Neural cell (in vitro differentiated cells): ENCODE data around the gene CAVIN3.

Experiments
- CTCF ChIP-seq: fragments of 450-650 bp; IDR thresholded peaks from 2 replicates; pipeline ENCODE4 v1.5.1; 2014; ENCODE audit warnings: antibody characterized with exemption, mild to moderate bottlenecking, moderate library complexity; ENCODE audit not compliant: poor library complexity, severe bottlenecking
- EP300 ChIP-seq: fragments of 450-650 bp; conservative IDR thresholded peaks from 2 replicates; pipeline ENCODE4 v1.6.1; 2014; ENCODE audit warnings: antibody characterized with exemption, mild to moderate bottlenecking, moderate library complexity; ENCODE audit not compliant: poor library complexity, severe bottlenecking
- MXI1 ChIP-seq: fragments of 450-650 bp; conservative IDR thresholded peaks from 2 replicates; pipeline ENCODE4 v1.6.1; 2014; ENCODE audit warnings: antibody characterized with exemption, mild to moderate bottlenecking; ENCODE audit not compliant: poor library complexity, severe bottlenecking
- POLR2AphosphoS5 ChIP-seq: IDR thresholded peaks from 2 replicates; pipeline ENCODE4 v1.6.1; 2012
- RAD21 ChIP-seq: fragments of 450-650 bp; conservative IDR thresholded peaks from 2 replicates; pipeline ENCODE4 v1.6.1; 2014; ENCODE audit warnings: antibody characterized with exemption, mild to moderate bottlenecking, moderate library complexity
- TAF1 ChIP-seq: IDR thresholded peaks from 2 replicates; pipeline ENCODE4 v1.6.1; 2012; ENCODE audit warnings: low read depth

GRCh38 chr11:6320411-6321155 lies at the start of gene CAVIN3:
- TF ChIP-seq CTCF (no peak), EP300 (no peak), RAD21 (no peak), POLR2AphosphoS5 (no peak), TAF1 (no peak), MXI1 (no peak)
